SK-N-SH treated with all-trans-retinoic acid at 6 μM for 48 hours (cell line): ENCODE data around the gene NFASC.

Experiments used
- ATAC-seq: fragments of 200-7000 bp; cut with Tn5 transposase; 3 replicates; pipeline ENCODE4 v1.9.1; 2020; ENCODE audit warnings: mild to moderate bottlenecking, moderate library complexity
- ARNTL ChIP-seq: fragments of 450-650 bp; formaldehyde crosslinking; IDR thresholded peaks from 2 replicates; pipeline ENCODE4 v1.5.0; 2020; ENCODE audit warnings: low read depth, mild to moderate bottlenecking, moderate library complexity, borderline replicate concordance
- BACH2 ChIP-seq: fragments of 250-450 bp; sonication (Bioruptor Pico); IDR thresholded peaks from 2 replicates; pipeline ENCODE4 v1.9.0; 2021; ENCODE audit warnings: mild to moderate bottlenecking, borderline replicate concordance
- CSDC2 ChIP-seq: fragments of 250-450 bp; sonication (Bioruptor Pico); IDR thresholded peaks from 2 replicates; pipeline ENCODE4 v1.5.0; 2020; ENCODE audit warnings: mild to moderate bottlenecking, moderate library complexity
- ESRRG ChIP-seq: fragments of 250-450 bp; sonication (Bioruptor Pico); IDR thresholded peaks from 2 replicates; pipeline ENCODE4 v1.6.1; 2021; ENCODE audit warnings: mild to moderate bottlenecking
- GLIS3 ChIP-seq: fragments of 250-450 bp; sonication (Bioruptor Pico); IDR thresholded peaks from 2 replicates; pipeline ENCODE4 v1.5.0; 2020; ENCODE audit warnings: mild to moderate bottlenecking, moderate library complexity
- ISL1 ChIP-seq: fragments of 250-450 bp; sonication (Bioruptor Pico); IDR thresholded peaks from 2 replicates; pipeline ENCODE4 v2.1.2; 2022; ENCODE audit warnings: mild to moderate bottlenecking, moderate library complexity
- OSR1 ChIP-seq: fragments of 250-450 bp; sonication (Bioruptor Pico); IDR thresholded peaks from 2 replicates; pipeline ENCODE4 v1.8.0; 2022; ENCODE audit warnings: moderate library complexity, mild to moderate bottlenecking, inconsistent platforms
- PPARA ChIP-seq: fragments of 250-450 bp; sonication (Bioruptor Pico); IDR thresholded peaks from 2 replicates; pipeline ENCODE4 v1.5.0; 2020; ENCODE audit warnings: mild to moderate bottlenecking, borderline replicate concordance
- RARB ChIP-seq: fragments of 250-450 bp; sonication (Bioruptor Pico); IDR thresholded peaks from 2 replicates; pipeline ENCODE4 v1.8.0; 2021; ENCODE audit warnings: mild to moderate bottlenecking, moderate library complexity
- SNAI2 ChIP-seq: fragments of 250-450 bp; sonication (Bioruptor Pico); IDR thresholded peaks from 2 replicates; pipeline ENCODE4 v1.5.0; 2020; ENCODE audit warnings: mild to moderate bottlenecking, moderate library complexity
- TCF4 ChIP-seq: fragments of 250-450 bp; sonication (Bioruptor Pico); IDR thresholded peaks from 2 replicates; pipeline ENCODE4 v1.8.0; 2021; ENCODE audit warnings: mild to moderate bottlenecking, moderate library complexity, borderline replicate concordance
- TOX ChIP-seq: fragments of 250-450 bp; sonication (Bioruptor Pico); IDR thresholded peaks from 2 replicates; pipeline ENCODE4 v1.8.0; 2021; ENCODE audit warnings: mild to moderate bottlenecking, moderate library complexity, borderline replicate concordance
- ZC3H10 ChIP-seq: fragments of 250-450 bp; sonication (Bioruptor Pico); IDR thresholded peaks from 2 replicates; pipeline ENCODE4 v1.5.1; 2021; ENCODE audit warnings: mild to moderate bottlenecking, moderate library complexity
- ZFP3 ChIP-seq: fragments of 250-450 bp; sonication (Bioruptor Pico); IDR thresholded peaks from 2 replicates; pipeline ENCODE4 v1.5.0; 2020; ENCODE audit warnings: mild to moderate bottlenecking, moderate library complexity
- ZFP30 ChIP-seq: fragments of 450-650 bp; formaldehyde crosslinking; IDR thresholded peaks from 2 replicates; pipeline ENCODE4 v1.5.0; 2022; ENCODE audit warnings: mild to moderate bottlenecking, moderate library complexity
- ZNF565 ChIP-seq: fragments of 450-650 bp; formaldehyde crosslinking; conservative IDR thresholded peaks from 2 replicates; pipeline ENCODE4 v1.5.0; 2020; ENCODE audit warnings: low read depth, mild to moderate bottlenecking, moderate library complexity
- ZNF70 ChIP-seq: fragments of 450-650 bp; formaldehyde crosslinking; IDR thresholded peaks from 2 replicates; pipeline ENCODE4 v1.5.0; 2020; ENCODE audit warnings: mild to moderate bottlenecking, moderate library complexity
- ZNF8 ChIP-seq: fragments of 450-650 bp; formaldehyde crosslinking; IDR thresholded peaks from 2 replicates; pipeline ENCODE4 v1.5.0; 2020; ENCODE audit warnings: mild to moderate bottlenecking, moderate library complexity
- TF ChIP-seq, protein P1 (sequence below): fragments of 250-450 bp; sonication (Bioruptor Pico); IDR thresholded peaks from 2 replicates; pipeline ENCODE4 v1.5.0; 2020; ENCODE audit warnings: mild to moderate bottlenecking, moderate library complexity
- TF ChIP-seq, protein P2 (sequence below): fragments of 250-450 bp; sonication (Bioruptor Pico); IDR thresholded peaks from 2 replicates; pipeline ENCODE4 v1.8.0; 2021; ENCODE audit warnings: low read depth, mild to moderate bottlenecking, moderate library complexity, borderline replicate concordance
- TF ChIP-seq, protein P3 (sequence below): fragments of 250-450 bp; sonication (Bioruptor Pico); IDR thresholded peaks from 2 replicates; pipeline ENCODE4 v1.5.1; 2021; ENCODE audit warnings: mild to moderate bottlenecking, moderate library complexity

Gene NFASC

DNA sequence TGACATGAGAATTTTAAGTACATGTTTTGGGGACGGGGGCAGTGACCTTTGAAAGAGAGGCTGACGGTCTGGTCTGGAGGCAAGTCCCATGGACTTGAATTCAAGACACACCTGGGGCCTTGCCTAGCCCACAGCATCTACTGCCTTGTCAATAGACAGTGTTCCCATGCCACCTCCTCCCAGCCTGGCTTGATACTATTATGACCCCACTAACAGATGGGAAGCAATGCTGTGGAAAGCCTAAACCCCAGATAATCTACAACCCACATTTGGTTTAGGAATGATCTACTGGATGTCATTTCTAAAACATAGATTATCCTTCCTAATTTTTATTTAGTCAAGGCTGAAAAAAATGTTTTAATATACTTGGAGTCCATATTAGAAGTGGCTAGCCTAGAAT, 17.8 kb upstream of the NFASC start:
- no peak for ATAC-seq
- no peak for TF ChIP-seq ZNF70 (CRISPR knock-in tag)
- TF ChIP-seq, protein P1, sequence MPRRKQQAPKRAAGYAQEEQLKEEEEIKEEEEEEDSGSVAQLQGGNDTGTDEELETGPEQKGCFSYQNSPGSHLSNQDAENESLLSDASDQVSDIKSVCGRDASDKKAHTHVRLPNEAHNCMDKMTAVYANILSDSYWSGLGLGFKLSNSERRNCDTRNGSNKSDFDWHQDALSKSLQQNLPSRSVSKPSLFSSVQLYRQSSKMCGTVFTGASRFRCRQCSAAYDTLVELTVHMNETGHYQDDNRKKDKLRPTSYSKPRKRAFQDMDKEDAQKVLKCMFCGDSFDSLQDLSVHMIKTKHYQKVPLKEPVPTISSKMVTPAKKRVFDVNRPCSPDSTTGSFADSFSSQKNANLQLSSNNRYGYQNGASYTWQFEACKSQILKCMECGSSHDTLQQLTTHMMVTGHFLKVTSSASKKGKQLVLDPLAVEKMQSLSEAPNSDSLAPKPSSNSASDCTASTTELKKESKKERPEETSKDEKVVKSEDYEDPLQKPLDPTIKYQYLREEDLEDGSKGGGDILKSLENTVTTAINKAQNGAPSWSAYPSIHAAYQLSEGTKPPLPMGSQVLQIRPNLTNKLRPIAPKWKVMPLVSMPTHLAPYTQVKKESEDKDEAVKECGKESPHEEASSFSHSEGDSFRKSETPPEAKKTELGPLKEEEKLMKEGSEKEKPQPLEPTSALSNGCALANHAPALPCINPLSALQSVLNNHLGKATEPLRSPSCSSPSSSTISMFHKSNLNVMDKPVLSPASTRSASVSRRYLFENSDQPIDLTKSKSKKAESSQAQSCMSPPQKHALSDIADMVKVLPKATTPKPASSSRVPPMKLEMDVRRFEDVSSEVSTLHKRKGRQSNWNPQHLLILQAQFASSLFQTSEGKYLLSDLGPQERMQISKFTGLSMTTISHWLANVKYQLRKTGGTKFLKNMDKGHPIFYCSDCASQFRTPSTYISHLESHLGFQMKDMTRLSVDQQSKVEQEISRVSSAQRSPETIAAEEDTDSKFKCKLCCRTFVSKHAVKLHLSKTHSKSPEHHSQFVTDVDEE (CRISPR knock-in tag): no peak
- no peak for TF ChIP-seq ISL1 (CRISPR knock-in tag)
- no peak for TF ChIP-seq OSR1 (CRISPR knock-in tag)
- no peak for TF ChIP-seq ZFP30 (CRISPR knock-in tag)
- TF ChIP-seq RARB (CRISPR knock-in tag): no peak
- no peak for TF ChIP-seq TCF4 (CRISPR knock-in tag)
- TF ChIP-seq ZNF565 (CRISPR knock-in tag): no peak
- TF ChIP-seq, protein P2, sequence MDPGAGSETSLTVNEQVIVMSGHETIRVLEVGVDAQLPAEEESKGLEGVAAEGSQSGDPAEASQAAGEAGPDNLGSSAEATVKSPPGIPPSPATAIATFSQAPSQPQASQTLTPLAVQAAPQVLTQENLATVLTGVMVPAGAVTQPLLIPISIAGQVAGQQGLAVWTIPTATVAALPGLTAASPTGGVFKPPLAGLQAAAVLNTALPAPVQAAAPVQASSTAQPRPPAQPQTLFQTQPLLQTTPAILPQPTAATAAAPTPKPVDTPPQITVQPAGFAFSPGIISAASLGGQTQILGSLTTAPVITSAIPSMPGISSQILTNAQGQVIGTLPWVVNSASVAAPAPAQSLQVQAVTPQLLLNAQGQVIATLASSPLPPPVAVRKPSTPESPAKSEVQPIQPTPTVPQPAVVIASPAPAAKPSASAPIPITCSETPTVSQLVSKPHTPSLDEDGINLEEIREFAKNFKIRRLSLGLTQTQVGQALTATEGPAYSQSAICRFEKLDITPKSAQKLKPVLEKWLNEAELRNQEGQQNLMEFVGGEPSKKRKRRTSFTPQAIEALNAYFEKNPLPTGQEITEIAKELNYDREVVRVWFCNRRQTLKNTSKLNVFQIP: no peak
- TF ChIP-seq SNAI2 (CRISPR knock-in tag): no peak
- TF ChIP-seq, protein P3, sequence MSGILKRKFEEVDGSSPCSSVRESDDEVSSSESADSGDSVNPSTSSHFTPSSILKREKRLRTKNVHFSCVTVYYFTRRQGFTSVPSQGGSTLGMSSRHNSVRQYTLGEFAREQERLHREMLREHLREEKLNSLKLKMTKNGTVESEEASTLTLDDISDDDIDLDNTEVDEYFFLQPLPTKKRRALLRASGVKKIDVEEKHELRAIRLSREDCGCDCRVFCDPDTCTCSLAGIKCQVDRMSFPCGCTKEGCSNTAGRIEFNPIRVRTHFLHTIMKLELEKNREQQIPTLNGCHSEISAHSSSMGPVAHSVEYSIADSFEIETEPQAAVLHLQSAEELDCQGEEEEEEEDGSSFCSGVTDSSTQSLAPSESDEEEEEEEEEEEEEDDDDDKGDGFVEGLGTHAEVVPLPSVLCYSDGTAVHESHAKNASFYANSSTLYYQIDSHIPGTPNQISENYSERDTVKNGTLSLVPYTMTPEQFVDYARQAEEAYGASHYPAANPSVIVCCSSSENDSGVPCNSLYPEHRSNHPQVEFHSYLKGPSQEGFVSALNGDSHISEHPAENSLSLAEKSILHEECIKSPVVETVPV (CRISPR knock-in tag): no peak

DNA sequence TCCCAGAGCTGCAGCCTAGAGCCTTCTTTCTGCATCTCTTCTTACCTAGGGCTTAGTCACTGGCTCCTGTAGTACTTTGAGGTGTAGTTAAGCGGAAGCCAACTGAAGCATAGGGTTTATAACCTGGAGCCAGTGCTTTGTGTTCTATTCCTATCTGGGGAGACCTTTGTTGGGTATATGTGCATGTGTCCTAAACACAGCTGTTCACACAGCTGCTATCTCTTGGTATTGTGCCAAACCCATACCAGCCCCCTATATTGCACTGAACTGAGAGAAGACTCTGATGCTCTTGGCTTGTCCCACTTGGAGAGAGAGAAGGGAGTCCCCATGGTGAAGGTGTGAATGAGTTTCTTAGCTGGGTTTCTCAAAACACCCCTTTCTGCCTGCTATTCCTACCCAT, 17.2 kb upstream of the NFASC start:
- TF ChIP-seq ZFP3: no peak
- no peak for TF ChIP-seq ZNF70 (CRISPR knock-in tag)
- TF ChIP-seq ZC3H10 (CRISPR knock-in tag): no peak
- TF ChIP-seq, protein P2: no peak
- no peak for TF ChIP-seq OSR1 (CRISPR knock-in tag)
- no peak for TF ChIP-seq PPARA (CRISPR knock-in tag)
- TF ChIP-seq GLIS3 (CRISPR knock-in tag): no peak
- no peak for TF ChIP-seq ESRRG
- TF ChIP-seq TOX: no peak
- TF ChIP-seq ZNF565 (CRISPR knock-in tag): no peak
- TF ChIP-seq CSDC2: no peak
- no peak for ATAC-seq

DNA sequence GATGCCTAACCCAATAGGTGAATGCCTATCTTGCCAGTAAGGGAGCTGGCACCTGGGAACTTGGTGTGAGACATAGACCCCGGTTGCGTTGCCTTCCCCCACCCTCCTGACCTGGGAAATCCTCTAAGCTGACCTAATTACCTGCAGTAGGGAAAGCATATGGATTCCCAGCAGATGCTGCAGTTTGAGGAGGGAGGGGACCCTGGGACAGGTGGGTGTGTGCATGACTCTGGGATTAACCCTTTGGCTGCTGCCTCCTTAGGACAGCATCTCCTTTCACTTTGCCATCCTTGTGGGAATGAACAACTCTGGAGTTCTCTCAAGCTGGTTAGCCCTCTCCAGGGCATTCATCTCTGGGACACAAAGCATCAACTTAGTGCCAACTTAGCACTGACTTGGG, 16.4 kb upstream of the NFASC start:
- TF ChIP-seq ZNF8 (CRISPR knock-in tag): no peak
- ATAC-seq: no peak

DNA sequence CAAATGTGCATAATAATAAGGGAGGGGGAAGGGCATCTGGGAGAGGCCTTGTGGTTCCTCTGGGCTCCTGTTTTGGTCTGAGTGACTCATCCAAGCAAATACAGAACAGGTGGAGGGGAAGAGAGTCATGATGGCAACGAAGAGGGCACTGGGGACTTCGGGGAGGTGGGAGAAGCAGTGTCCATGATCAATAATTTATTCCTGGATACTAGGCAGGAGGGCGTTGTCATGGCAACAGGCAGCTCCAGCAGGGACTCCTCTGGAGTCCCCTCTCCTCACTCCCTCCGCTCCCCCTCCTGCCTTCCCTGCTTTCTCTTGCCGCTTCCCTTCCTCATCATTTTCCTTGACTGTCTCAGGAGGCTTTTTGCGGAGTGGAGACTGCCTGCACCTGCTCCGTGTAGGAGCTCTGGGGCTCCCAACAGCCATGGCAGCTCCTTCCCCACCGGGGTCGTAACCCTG, 12.3 kb upstream of the NFASC start:
- no peak for TF ChIP-seq ZNF8 (CRISPR knock-in tag)
- no peak for TF ChIP-seq ARNTL (CRISPR knock-in tag)
- no peak for ATAC-seq

DNA sequence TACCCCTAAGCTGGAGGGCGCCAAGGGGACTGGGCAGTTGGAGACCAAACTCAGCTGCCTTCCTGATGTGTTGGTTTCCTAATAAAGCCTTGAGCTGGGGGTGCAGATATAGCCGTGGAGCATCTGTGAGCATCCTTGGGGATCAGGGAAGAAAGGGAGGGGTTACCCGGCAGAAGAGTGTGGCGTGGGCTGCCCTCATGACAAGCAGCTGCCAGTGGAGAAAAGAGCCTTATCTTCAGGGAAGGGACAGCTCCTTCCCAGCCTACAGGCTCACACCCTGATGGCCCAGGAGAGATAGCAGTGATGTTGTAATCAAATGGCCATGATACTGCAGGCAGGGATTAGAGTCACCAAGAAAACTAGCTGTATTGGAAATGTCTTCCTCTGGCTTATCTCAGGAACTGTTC, 10.8 kb upstream of the NFASC start:
- no peak for ATAC-seq
- no peak for TF ChIP-seq ZNF8 (CRISPR knock-in tag)
- TF ChIP-seq ISL1 (CRISPR knock-in tag): no peak
- TF ChIP-seq ARNTL (CRISPR knock-in tag): no peak
- TF ChIP-seq GLIS3 (CRISPR knock-in tag): no peak
- TF ChIP-seq, protein P2: no peak
- TF ChIP-seq, protein P1 (CRISPR knock-in tag): no peak
- TF ChIP-seq, protein P3 (CRISPR knock-in tag): no peak
- no peak for TF ChIP-seq BACH2
